Measurements from ENCODE around the gene SELENOV.

Gene SELENOV

GRCh38 chr19:39544226-39544903 is 29.4 kb downstream of the SELENOV start:
- H3K4me1 ChIP-seq (ENCODE audit: control insufficient read depth, insufficient read depth, low read length) = peaks cover 3% of the 10 kb centered on the region; the same call in 1 of the 2 replicates
- no peaks in the 10 kb centered on the region for H3K9me3 ChIP-seq (ENCODE audit: control insufficient read depth, insufficient read depth, low read length)
- no peaks in the 10 kb centered on the region for H3K27me3 ChIP-seq (ENCODE audit: control insufficient read depth, insufficient read depth, low read length)
- H3K27ac ChIP-seq (ENCODE audit: low read depth, low read length) = no peak overlapping the region
- H3K9ac ChIP-seq (ENCODE audit: low read depth, low read length) = no peak overlapping the region
- H3K36me3 ChIP-seq (ENCODE audit: control insufficient read depth, insufficient read depth, low read length) = no peaks in the 10 kb centered on the region
- no peak overlapping the region for H3K4me3 ChIP-seq (ENCODE audit: low read depth, low read length)

- no peaks in the 10 kb centered on the region for H3K27me3 ChIP-seq (ENCODE audit: control insufficient read depth, insufficient read depth, low read length)
- H3K27ac ChIP-seq (ENCODE audit: low read depth, low read length) = no peak overlapping the region
- H3K4me1 ChIP-seq (ENCODE audit: control insufficient read depth, insufficient read depth, low read length) = peaks cover 3% of the 10 kb centered on the region; the same call in 1 of the 2 replicates
- H3K4me3 ChIP-seq (ENCODE audit: low read depth, low read length) = no peak overlapping the region
- H3K9me3 ChIP-seq (ENCODE audit: control insufficient read depth, insufficient read depth, low read length) = no peaks in the 10 kb centered on the region
- no peaks in the 10 kb centered on the region for H3K36me3 ChIP-seq (ENCODE audit: control insufficient read depth, insufficient read depth, low read length)
- H3K9ac ChIP-seq (ENCODE audit: low read depth, low read length) = no peak overlapping the region
Measured at GRCh38 chr19:39544911-39545310, 30.0 kb downstream of the SELENOV start.

GRCh38 chr19:39546599-39546998 is 31.7 kb downstream of the SELENOV start:
- H3K27me3 ChIP-seq (ENCODE audit: control insufficient read depth, insufficient read depth, low read length) = no peaks in the 10 kb centered on the region
- H3K9me3 ChIP-seq (ENCODE audit: control insufficient read depth, insufficient read depth, low read length) = no peaks in the 10 kb centered on the region
- H3K36me3 ChIP-seq (ENCODE audit: control insufficient read depth, insufficient read depth, low read length) = no peaks in the 10 kb centered on the region
- peaks cover 3% of the 10 kb centered on the region; the same call in 1 of the 2 replicates for H3K4me1 ChIP-seq (ENCODE audit: control insufficient read depth, insufficient read depth, low read length)
- H3K4me3 ChIP-seq (ENCODE audit: low read depth, low read length) = no peak overlapping the region
- no peak overlapping the region for H3K9ac ChIP-seq (ENCODE audit: low read depth, low read length)
- H3K27ac ChIP-seq (ENCODE audit: low read depth, low read length) = no peak overlapping the region

DNA sequence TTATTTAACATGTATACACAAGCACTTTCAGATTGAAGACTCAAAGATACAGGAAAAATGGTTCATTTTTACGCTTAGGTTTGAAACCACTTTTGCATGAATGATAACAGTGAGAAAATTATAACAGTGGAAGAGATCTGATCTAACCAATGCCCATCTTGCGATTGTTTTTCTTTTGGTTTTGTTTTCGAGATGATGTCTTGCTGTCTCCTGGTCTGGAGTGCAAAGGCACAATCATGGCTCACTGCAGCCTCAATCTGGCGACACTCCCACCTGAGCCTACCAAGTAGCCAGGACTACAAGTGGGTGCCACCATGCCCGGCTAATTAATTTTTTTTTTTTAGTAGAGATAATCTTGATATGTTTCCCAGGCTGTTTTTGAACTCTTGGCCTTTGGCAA is 35.3 kb downstream of the SELENOV start:
- no peaks in the 10 kb centered on the region for H3K9me3 ChIP-seq (ENCODE audit: control insufficient read depth, insufficient read depth, low read length)
- no peaks in the 10 kb centered on the region for H3K4me1 ChIP-seq (ENCODE audit: control insufficient read depth, insufficient read depth, low read length)
- no peak overlapping the region for H3K4me3 ChIP-seq (ENCODE audit: low read depth, low read length)
- no peak overlapping the region for H3K27ac ChIP-seq (ENCODE audit: low read depth, low read length)
- H3K36me3 ChIP-seq (ENCODE audit: control insufficient read depth, insufficient read depth, low read length) = no peaks in the 10 kb centered on the region
- no peak overlapping the region for H3K9ac ChIP-seq (ENCODE audit: low read depth, low read length)
- no peaks in the 10 kb centered on the region for H3K27me3 ChIP-seq (ENCODE audit: control insufficient read depth, insufficient read depth, low read length)

DNA sequence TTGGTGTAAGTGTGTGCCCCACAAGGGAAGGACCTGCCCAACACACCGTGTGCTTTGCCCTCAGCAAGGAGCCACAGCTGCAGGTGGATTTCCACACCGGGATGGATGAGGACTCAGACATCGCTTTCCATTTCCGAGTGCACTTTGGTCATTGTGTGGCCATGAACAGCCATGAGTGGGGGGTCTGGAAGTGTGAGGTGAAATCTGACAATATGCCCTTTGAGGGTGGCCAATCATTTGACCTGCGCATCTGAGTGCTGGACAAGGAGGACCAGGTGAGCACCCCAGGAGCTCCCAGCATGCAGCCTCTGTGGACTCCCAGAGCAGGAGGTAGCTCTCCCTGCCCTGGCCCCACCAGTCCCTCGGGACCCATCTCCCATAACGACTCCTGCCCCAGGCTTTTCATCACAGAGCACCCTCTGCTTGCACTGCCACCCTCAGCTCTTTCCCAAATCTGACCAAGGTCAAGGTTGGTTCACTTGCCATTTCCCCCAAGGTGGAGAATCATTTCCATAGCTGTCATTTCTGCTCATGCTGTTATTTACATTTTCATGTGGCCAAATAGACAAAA is 38.2 kb downstream of the SELENOV start:
- H3K27me3 ChIP-seq (ENCODE audit: control insufficient read depth, insufficient read depth, low read length) = no peaks in the 10 kb centered on the region
- no peak overlapping the region for H3K27ac ChIP-seq (ENCODE audit: low read depth, low read length)
- no peaks in the 10 kb centered on the region for H3K4me1 ChIP-seq (ENCODE audit: control insufficient read depth, insufficient read depth, low read length)
- no peak overlapping the region for H3K9ac ChIP-seq (ENCODE audit: low read depth, low read length)
- H3K9me3 ChIP-seq (ENCODE audit: control insufficient read depth, insufficient read depth, low read length) = no peaks in the 10 kb centered on the region
- no peaks in the 10 kb centered on the region for H3K36me3 ChIP-seq (ENCODE audit: control insufficient read depth, insufficient read depth, low read length)
- H3K4me3 ChIP-seq (ENCODE audit: low read depth, low read length) = no peak overlapping the region

GRCh38 chr19:39554701-39555311 is 39.9 kb downstream of the SELENOV start:
- H3K27ac ChIP-seq (ENCODE audit: low read depth, low read length) = no peak overlapping the region
- no peak overlapping the region for H3K4me3 ChIP-seq (ENCODE audit: low read depth, low read length)
- H3K27me3 ChIP-seq (ENCODE audit: control insufficient read depth, insufficient read depth, low read length) = no peaks in the 10 kb centered on the region
- no peaks in the 10 kb centered on the region for H3K4me1 ChIP-seq (ENCODE audit: control insufficient read depth, insufficient read depth, low read length)
- no peak overlapping the region for H3K9ac ChIP-seq (ENCODE audit: low read depth, low read length)
- H3K36me3 ChIP-seq (ENCODE audit: control insufficient read depth, insufficient read depth, low read length) = no peaks in the 10 kb centered on the region
- no peaks in the 10 kb centered on the region for H3K9me3 ChIP-seq (ENCODE audit: control insufficient read depth, insufficient read depth, low read length)

DNA sequence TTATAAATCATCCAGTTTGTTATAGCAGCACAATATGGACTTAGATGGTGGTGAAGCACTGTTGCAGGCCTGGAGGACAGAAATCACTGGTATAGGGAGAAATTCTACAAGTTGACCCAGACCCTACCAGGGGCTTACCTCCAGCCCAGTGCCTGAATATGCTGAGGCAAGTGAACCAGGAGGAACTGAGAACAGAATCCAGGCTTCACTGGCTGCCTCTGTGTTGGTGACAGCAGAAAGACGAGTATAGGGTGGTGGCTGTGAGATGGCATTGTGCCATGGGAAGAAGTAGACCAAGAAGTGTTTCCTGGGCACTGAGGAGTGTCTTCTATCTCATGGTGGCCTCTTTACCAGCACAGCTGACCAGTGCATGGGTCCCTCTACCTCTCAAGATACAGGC is 40.9 kb downstream of the SELENOV start:
- no peak overlapping the region for H3K4me3 ChIP-seq (ENCODE audit: low read depth, low read length)
- H3K4me1 ChIP-seq (ENCODE audit: control insufficient read depth, insufficient read depth, low read length) = no peaks in the 10 kb centered on the region
- no peaks in the 10 kb centered on the region for H3K27me3 ChIP-seq (ENCODE audit: control insufficient read depth, insufficient read depth, low read length)
- no peaks in the 10 kb centered on the region for H3K9me3 ChIP-seq (ENCODE audit: control insufficient read depth, insufficient read depth, low read length)
- H3K36me3 ChIP-seq (ENCODE audit: control insufficient read depth, insufficient read depth, low read length) = no peaks in the 10 kb centered on the region
- no peak overlapping the region for H3K9ac ChIP-seq (ENCODE audit: low read depth, low read length)
- no peak overlapping the region for H3K27ac ChIP-seq (ENCODE audit: low read depth, low read length)

- H3K9me3 ChIP-seq (ENCODE audit: control insufficient read depth, insufficient read depth, low read length) = no peaks in the 10 kb centered on the region
- no peak overlapping the region for H3K4me3 ChIP-seq (ENCODE audit: low read depth, low read length)
- no peak overlapping the region for H3K27ac ChIP-seq (ENCODE audit: low read depth, low read length)
- no peaks in the 10 kb centered on the region for H3K36me3 ChIP-seq (ENCODE audit: control insufficient read depth, insufficient read depth, low read length)
- H3K9ac ChIP-seq (ENCODE audit: low read depth, low read length) = no peak overlapping the region
- H3K27me3 ChIP-seq (ENCODE audit: control insufficient read depth, insufficient read depth, low read length) = no peaks in the 10 kb centered on the region
- no peaks in the 10 kb centered on the region for H3K4me1 ChIP-seq (ENCODE audit: control insufficient read depth, insufficient read depth, low read length)
Measured at GRCh38 chr19:39557811-39558623, 43.1 kb downstream of the SELENOV start.

GRCh38 chr19:39558624-39559117 is 43.7 kb downstream of the SELENOV start:
- no peaks in the 10 kb centered on the region for H3K27me3 ChIP-seq (ENCODE audit: control insufficient read depth, insufficient read depth, low read length)
- H3K4me3 ChIP-seq (ENCODE audit: low read depth, low read length) = no peak overlapping the region
- no peaks in the 10 kb centered on the region for H3K4me1 ChIP-seq (ENCODE audit: control insufficient read depth, insufficient read depth, low read length)
- no peaks in the 10 kb centered on the region for H3K9me3 ChIP-seq (ENCODE audit: control insufficient read depth, insufficient read depth, low read length)
- H3K9ac ChIP-seq (ENCODE audit: low read depth, low read length) = no peak overlapping the region
- no peak overlapping the region for H3K27ac ChIP-seq (ENCODE audit: low read depth, low read length)
- no peaks in the 10 kb centered on the region for H3K36me3 ChIP-seq (ENCODE audit: control insufficient read depth, insufficient read depth, low read length)

DNA sequence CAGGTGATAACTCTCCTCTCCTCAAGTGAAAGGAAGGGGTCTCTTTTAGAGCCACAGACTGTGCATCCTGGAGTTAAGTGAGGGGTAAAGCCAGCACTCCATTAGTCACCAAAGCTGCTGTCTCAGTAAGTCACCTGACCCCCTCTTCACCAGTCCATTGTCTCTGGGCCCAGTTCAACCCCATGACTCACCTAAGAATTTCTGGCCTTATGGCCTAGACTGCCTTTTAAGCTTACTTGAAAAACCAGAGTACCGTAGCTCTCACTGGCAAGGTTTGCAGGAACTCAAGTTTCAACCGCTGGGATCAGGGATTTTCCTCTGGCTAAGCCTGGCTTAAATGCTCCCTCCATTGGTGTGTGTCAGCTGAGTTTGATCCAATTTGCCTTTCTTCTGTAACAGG is 48.5 kb downstream of the SELENOV start:
- H3K27ac ChIP-seq (ENCODE audit: low read depth, low read length) = no peak overlapping the region
- H3K27me3 ChIP-seq (ENCODE audit: control insufficient read depth, insufficient read depth, low read length) = no peaks in the 10 kb centered on the region
- no peak overlapping the region for H3K9ac ChIP-seq (ENCODE audit: low read depth, low read length)
- no peaks in the 10 kb centered on the region for H3K9me3 ChIP-seq (ENCODE audit: control insufficient read depth, insufficient read depth, low read length)
- no peaks in the 10 kb centered on the region for H3K4me1 ChIP-seq (ENCODE audit: control insufficient read depth, insufficient read depth, low read length)
- no peak overlapping the region for H3K4me3 ChIP-seq (ENCODE audit: low read depth, low read length)
- H3K36me3 ChIP-seq (ENCODE audit: control insufficient read depth, insufficient read depth, low read length) = no peaks in the 10 kb centered on the region
